Heart left ventricle (tissue), 16 donors: ENCODE results near the gene HDAC5. TPM values are rescaled to one million over a fixed set of nuclear protein-coding genes. Genes with fewer than 3 reads are reported as not detected.

Source experiments
- ATAC-seq, 4 donors: fragments of 200-7000 bp; cut with Tn5 transposase; one replicate each; pipeline ENCODE4 v1.9.1; 2020 to 2022; ENCODE audit warnings: moderate library complexity in 4 of 4, mild to moderate bottlenecking in 3 of 4, moderate number of reproducible peaks in 1 of 4
- DNase-seq, 5 donors: peaks; one replicate each; pipeline ENCODE4 v3.0.0-alpha.2; 2020
- H3K27ac ChIP-seq, 12 donors: fragments of 200-600 bp; sonication (generic) in 4 of 12; one replicate each; pipeline versions ENCODE4 v1.5.0 to v1.8.0; 2016 to 2022; ENCODE audit warnings: mild to moderate bottlenecking in 2 of 12
- H3K27me3 ChIP-seq, 9 donors: fragments of 200-600 bp; sonication (generic) in 2 of 9; one replicate each; pipeline versions ENCODE4 v1.5.1 to v1.8.0; 2016 to 2022; ENCODE audit warnings: mild to moderate bottlenecking in 3 of 9
- H3K36me3 ChIP-seq, 9 donors: fragments of 200-600 bp; sonication (generic) in 2 of 9; one replicate each; pipeline versions ENCODE4 v1.5.0 to v1.8.0; 2018 to 2022; ENCODE audit warnings: mild to moderate bottlenecking in 2 of 9
- H3K4me1 ChIP-seq, 12 donors: fragments of 200-600 bp; sonication (generic) in 4 of 12; one replicate each; pipeline versions ENCODE4 v1.5.0 to v1.8.0; 2016 to 2022; ENCODE audit warnings: mild to moderate bottlenecking in 3 of 12
- H3K4me3 ChIP-seq, 12 donors: fragments of 200-600 bp; sonication (generic) in 4 of 12; one replicate each; pipeline versions ENCODE4 v1.5.0 to v1.8.0; 2017 to 2022; ENCODE audit warnings: mild to moderate bottlenecking in 9 of 12, moderate library complexity in 4 of 12
- H3K9me3 ChIP-seq, 12 donors: fragments of 200-600 bp; sonication (generic) in 4 of 12; one replicate each; pipeline versions ENCODE4 v1.5.0 to v1.8.0; 2016 to 2022; ENCODE audit warnings: mild to moderate bottlenecking in 1 of 12
- POLR2A ChIP-seq, 2 donors: fragments of 450-650 bp; IDR thresholded peaks; one replicate each; pipeline ENCODE4 v1.6.1; 2017; ENCODE audit warnings: antibody characterized with exemption in 2 of 2, mild to moderate bottlenecking in 2 of 2, moderate library complexity in 2 of 2
- WGBS, 4 donors: extraction: QIAGEN DNeasy Blood & Tissue Kit in 2 of 4; methylation state at CpG; one replicate each; pipeline versions ENCODE4 v1.1.5 to v1.1.7; 2013 to 2018; 5-methylcytosine and 5-hydroxymethylcytosine counted together
- intact Hi-C, 10 donors: fragments of 100-400 bp; cut with DNase I; formaldehyde crosslinking; loops; one replicate each; pipeline versions ENCODE4 v1.11.1 to v1.14.2; 2022
- polyA plus RNA-seq, 2 donors: library from polyadenylated mRNA; stranded (reverse); fragments of 200-250 nt; gene quantifications; one replicate each; pipeline ENCODE4 v1.2.3, GENCODE V29; 2013
- total RNA-seq, 9 donors: library from RNA; depleted of rRNA in 2 of 9; stranded (reverse); fragments of >200 nt in 2 of 9; fragmentation: NEBNext Ultra II Directional in 3 of 9; extraction: Animal tissue kit (Norgen Biotek cat#: 25700) in 3 of 9; gene quantifications; one replicate each; pipeline versions ENCODE4 v1.1.0 to v1.2.4, GENCODE V29; 2016 to 2023
- TF ChIP-seq, protein P1 (sequence below), 12 donors: fragments of 200-600 bp; sonication (generic) in 4 of 12; IDR thresholded peaks; one replicate each; pipeline versions ENCODE4 v1.5.0 to v1.8.0; 2018 to 2022; ENCODE audit warnings: antibody characterized with exemption in 12 of 12, mild to moderate bottlenecking in 5 of 12
- donor health status: ischemic (EF 13 %, LVEDD 7.1; RV severe dilation, severe dysfunction).
- donor health status: healthy with polysubstance abuse.
- donor health status: DM: no; HTN: yes; CAD: no.
- donor health status: DM: no; HTN: no; CAD: no.
- donor health status: ischemic (EF 25% LVEDD 6.9; RV normal size, moderate dysfunction).
- donor health status: ischemic (EF 25% LVEDD 5.7; RV mildly dilated, moderate dysfunction).
- donor health status: healthy.
- donor health status: DM: yes; HTN: yes; CAD: no.
- donor health status: ischemic (EF 35%, LVEDD 5.7; RV mildly dilated, moderate dysfunction).
- donor health status: nonischemic (EF 11% LVEDD 7.7; RV severe dilation, severe dysfunction).
- donor health status: DM: yes; HTN: yes; CAD: no.
- donor health status: PGD.
- donor health status: ischemic (EF 29% LVEDD 5.4; RV normal size, mild dysfunction).
- donor health status: nonischemic (EF 23%, LVEDD 6.1; RV moderate dilation, normal function).

The HDAC5 gene
- total and polyA plus RNA-seq, 11 donors = 54.6 to 283 (median 70.1) TPM

DNA sequence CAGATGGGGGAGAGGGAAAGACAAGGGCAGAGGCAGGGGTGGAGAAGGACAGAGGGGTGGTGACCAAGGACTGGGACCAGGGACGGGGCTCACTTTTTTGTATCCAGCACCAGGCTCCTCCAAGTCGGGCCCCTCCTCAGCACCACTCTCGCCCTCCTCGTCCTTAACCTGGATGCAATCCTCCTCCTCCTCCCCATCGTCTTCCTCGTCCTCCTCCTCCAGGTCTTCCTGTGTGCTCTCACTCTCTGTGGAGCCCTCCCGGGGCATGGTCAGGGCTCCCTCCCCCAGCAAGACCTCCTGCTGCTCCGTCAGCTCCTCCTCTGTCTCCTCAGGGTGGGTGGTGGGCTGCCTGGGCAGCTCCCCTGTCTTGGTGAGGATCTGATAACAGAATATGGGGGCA lies 36.1 kb downstream of the HDAC5 start:
- 58 to 71% (median 66%) methylated on average over 7 to 8 of the region's 8 CpGs for WGBS, 4 donors
- DNase-seq = no peak
- H3K4me3 ChIP-seq = no peak overlapping the region
- TF ChIP-seq, protein P1, sequence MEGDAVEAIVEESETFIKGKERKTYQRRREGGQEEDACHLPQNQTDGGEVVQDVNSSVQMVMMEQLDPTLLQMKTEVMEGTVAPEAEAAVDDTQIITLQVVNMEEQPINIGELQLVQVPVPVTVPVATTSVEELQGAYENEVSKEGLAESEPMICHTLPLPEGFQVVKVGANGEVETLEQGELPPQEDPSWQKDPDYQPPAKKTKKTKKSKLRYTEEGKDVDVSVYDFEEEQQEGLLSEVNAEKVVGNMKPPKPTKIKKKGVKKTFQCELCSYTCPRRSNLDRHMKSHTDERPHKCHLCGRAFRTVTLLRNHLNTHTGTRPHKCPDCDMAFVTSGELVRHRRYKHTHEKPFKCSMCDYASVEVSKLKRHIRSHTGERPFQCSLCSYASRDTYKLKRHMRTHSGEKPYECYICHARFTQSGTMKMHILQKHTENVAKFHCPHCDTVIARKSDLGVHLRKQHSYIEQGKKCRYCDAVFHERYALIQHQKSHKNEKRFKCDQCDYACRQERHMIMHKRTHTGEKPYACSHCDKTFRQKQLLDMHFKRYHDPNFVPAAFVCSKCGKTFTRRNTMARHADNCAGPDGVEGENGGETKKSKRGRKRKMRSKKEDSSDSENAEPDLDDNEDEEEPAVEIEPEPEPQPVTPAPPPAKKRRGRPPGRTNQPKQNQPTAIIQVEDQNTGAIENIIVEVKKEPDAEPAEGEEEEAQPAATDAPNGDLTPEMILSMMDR (IDR thresholded peaks at IDR 0.05) = no peak
- TF ChIP-seq POLR2A (IDR thresholded peaks at IDR 0.05) = no peak
- H3K9me3 ChIP-seq = no peaks in the 10 kb centered on the region
- H3K4me1 ChIP-seq = peaks cover 0 to 8% (median 0%) of the 10 kb centered on the region in 12 donors
- ATAC-seq = no peak
- H3K27me3 ChIP-seq = no peaks in the 10 kb centered on the region
- peaks cover 0 to 100% (median 88%) of the 10 kb centered on the region in 9 donors for H3K36me3 ChIP-seq
- H3K27ac ChIP-seq = peak overlapping the region in 1 of 12 donors; percentile 23
- intact Hi-C loops = no loop called here

DNA sequence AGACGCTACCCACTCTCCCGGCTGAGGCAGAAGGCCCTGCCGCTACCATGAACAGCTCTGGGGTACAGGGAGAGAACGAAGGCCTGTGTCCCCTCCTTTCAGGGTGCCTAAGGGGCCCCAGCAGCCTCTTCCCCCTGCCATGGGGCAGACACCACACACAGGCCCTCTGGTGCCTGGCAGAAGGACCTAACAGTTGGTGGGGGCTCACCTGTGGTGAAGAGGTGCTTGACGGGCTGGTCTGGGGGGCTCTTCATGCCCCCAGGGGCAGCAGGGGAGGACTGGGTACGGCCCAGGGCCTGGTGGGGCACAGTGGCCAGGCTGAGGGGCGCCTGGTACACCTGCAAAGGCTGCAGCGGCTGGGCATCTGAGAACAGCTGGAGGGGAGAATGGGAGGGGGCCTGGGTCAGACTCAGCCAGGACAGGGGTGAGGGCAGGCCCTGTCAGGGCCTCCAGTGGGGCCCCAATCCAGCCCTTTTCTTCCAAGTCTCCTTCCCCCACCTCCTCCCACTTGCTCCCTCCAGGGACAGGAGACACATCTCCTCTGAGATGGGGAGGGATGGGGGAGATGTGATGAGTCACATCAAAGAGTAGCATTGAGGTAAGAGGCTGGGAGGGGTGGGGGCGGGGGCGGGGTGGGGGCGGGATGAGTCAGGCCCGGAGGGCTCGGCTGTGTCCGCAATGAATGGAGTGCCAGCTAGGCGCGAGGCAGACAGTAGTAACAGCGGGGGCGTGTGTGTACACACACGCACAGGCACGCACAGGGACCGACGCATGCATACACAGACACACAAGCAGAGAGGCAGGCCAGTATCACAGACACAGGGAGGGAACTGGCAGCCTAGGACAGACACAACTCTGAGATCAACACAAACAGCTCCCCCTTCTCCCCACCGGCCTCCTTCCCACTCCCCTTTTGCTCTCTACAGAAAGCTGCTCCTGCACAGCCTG lies 36.8 kb downstream of the HDAC5 start:
- H3K27ac ChIP-seq = peak overlapping the region in 4 of 12 donors; percentile 13 to 64 (median 41)
- ATAC-seq (peak in 3 of 4 donors; percentile 15 to 63 (median 26)), DNase-seq (peak in 1 of 5 donors; percentile 66)
- no peaks in the 10 kb centered on the region for H3K9me3 ChIP-seq
- intact Hi-C loops = no loop called here
- WGBS, 4 donors = 60 to 75% (median 63%) methylated on average over 16 to 23 of the region's 23 CpGs
- peaks cover 0 to 8% (median 0%) of the 10 kb centered on the region in 12 donors for H3K4me1 ChIP-seq
- H3K4me3 ChIP-seq = no peak overlapping the region
- no peaks in the 10 kb centered on the region for H3K27me3 ChIP-seq
- TF ChIP-seq POLR2A (IDR thresholded peaks at IDR 0.05) = no peak
- TF ChIP-seq, protein P1 (IDR thresholded peaks at IDR 0.05) = no peak
- peaks cover 0 to 100% (median 88%) of the 10 kb centered on the region in 9 donors for H3K36me3 ChIP-seq

DNA sequence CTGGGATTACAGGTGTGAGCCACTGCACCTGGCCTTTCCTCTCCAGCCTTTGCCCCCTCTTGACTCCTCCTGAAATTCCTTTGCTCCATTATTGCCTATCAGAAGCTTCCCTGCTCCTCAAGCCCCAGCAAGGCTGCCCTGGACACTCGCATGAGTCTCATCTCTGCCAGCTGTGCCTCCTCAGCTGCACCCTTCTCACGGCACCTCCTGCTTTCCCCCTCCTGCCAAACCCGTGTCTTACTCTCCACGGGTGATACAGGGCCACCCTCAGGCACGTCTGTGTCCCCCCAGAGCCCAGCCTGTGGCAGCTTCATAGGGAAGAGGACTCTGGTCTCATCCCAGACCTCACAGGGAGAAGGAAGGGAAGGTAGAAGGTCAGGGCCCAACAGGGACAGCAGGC lies 37.5 kb downstream of the HDAC5 start:
- Histone ChIP-seq H3K9me3 (no peaks in the 10 kb centered on the region), H3K4me1 (peaks cover 0 to 8% (median 0%) of the 10 kb centered on the region in 12 donors), H3K27ac (peak overlapping the region in 3 of 12 donors; percentile 13 to 64 (median 59)), H3K27me3 (no peaks in the 10 kb centered on the region), H3K36me3 (peaks cover 0 to 100% (median 86%) of the 10 kb centered on the region in 9 donors), H3K4me3 (no peak overlapping the region)
- DNase-seq = no peak
- no peak for TF ChIP-seq POLR2A (IDR thresholded peaks at IDR 0.05)
- TF ChIP-seq, protein P1 (IDR thresholded peaks at IDR 0.05) = no peak
- intact Hi-C loops = no loop called here
- ATAC-seq = no peak
- 70 to 75% (median 75%) methylated on average over 5 of the region's 5 CpGs for WGBS, 4 donors

DNA sequence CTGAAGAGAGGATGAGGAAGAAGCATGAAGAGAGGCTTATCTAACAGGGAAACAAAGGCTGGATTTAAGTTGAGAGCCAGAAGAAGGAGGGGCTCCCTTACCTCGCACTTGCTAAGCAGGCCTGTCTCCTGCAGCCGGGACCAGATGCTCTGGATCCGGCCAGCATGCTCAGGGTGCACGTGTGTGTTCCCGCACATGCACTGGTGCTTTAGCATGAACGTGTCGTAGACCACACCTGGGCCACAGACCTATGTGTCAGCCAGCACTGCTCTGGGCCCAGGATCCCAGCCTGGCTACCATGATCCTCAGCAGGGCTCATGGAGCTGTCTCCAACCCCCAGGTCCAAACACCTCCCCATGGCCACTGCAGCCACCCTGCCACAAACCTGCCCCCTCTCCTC lies 38.5 kb downstream of the HDAC5 start:
- WGBS, 4 donors = 78 to 87% (median 83%) methylated on average over 7 of the region's 7 CpGs
- H3K4me3 ChIP-seq = no peak overlapping the region
- H3K27ac ChIP-seq = no peak overlapping the region
- no peaks in the 10 kb centered on the region for H3K9me3 ChIP-seq
- peaks cover 0 to 8% (median 0%) of the 10 kb centered on the region in 12 donors for H3K4me1 ChIP-seq
- DNase-seq = no peak
- peaks cover 0 to 100% (median 86%) of the 10 kb centered on the region in 9 donors for H3K36me3 ChIP-seq
- ATAC-seq = no peak
- no peak for TF ChIP-seq POLR2A (IDR thresholded peaks at IDR 0.05)
- TF ChIP-seq, protein P1 (IDR thresholded peaks at IDR 0.05) = no peak
- H3K27me3 ChIP-seq = no peaks in the 10 kb centered on the region
- intact Hi-C loops = loop anchor here in 1 of 10 donors (5.0 kb wide), 1 partner anchor 32 kb away; no protein-coding TSS in a partner anchor
